Immature natural killer cell (primary cell): ENCODE measurements around the gene RANBP3. TPM values are rescaled to one million over a fixed set of nuclear protein-coding genes. Genes with fewer than 3 reads are reported as not detected.
A peak's percentile ranks its signal among the peaks of the same experiment; 100 is the strongest.

Source experiments
- DNase-seq, 3 donors: peaks; one replicate each; pipeline ENCODE4 v3.0.0; 2022; ENCODE audit warnings: mixed read lengths in 1 of 3
- H3K27ac Mint-ChIP-seq, 6 donors: one replicate each; pipeline ENCODE4 v1.8.0; 2020; ENCODE audit warnings: mixed read lengths in 6 of 6, mild to moderate bottlenecking in 5 of 6, inconsistent platforms in 4 of 6, moderate library complexity in 3 of 6
- H3K27me3 Mint-ChIP-seq, 3 donors: one replicate each; pipeline ENCODE4 v1.8.0; 2020 to 2021; ENCODE audit warnings: low read depth in 3 of 3, mild to moderate bottlenecking in 3 of 3, mixed read lengths in 3 of 3, moderate library complexity in 3 of 3, inconsistent platforms in 1 of 3
- H3K36me3 Mint-ChIP-seq, 3 donors: one replicate each; pipeline ENCODE4 v1.8.0; 2020; ENCODE audit warnings: mixed read lengths in 3 of 3, inconsistent platforms in 2 of 3, mild to moderate bottlenecking in 2 of 3
- H3K4me1 Mint-ChIP-seq, 2 donors: one replicate each; pipeline ENCODE4 v1.8.0; 2020; ENCODE audit warnings: inconsistent platforms in 2 of 2, mild to moderate bottlenecking in 2 of 2, mixed read lengths in 2 of 2, moderate library complexity in 1 of 2
- H3K4me3 Mint-ChIP-seq, 5 donors: one replicate each; pipeline ENCODE4 v1.8.0; 2020; ENCODE audit warnings: mild to moderate bottlenecking in 5 of 5, mixed read lengths in 5 of 5, inconsistent platforms in 3 of 5, moderate library complexity in 3 of 5
- H3K9me3 Mint-ChIP-seq, 6 donors: one replicate each; pipeline ENCODE4 v1.8.0; 2020; ENCODE audit warnings: mild to moderate bottlenecking in 6 of 6, mixed read lengths in 6 of 6, inconsistent platforms in 4 of 6, moderate library complexity in 3 of 6
- polyA plus RNA-seq, 3 donors: library from polyadenylated mRNA; unstranded; fragments of 300-500 nt; fragmentation: Illumina TruSeq; gene quantifications; one replicate each; pipeline ENCODE4 v1.2.3, GENCODE V29; 2021

Gene RANBP3
- polyA plus RNA-seq, 3 donors from 2014 or later: 3.2 to 14.5 (median 4.4) TPM

- no peaks in the 10 kb centered on the region for H3K4me1 Mint-ChIP-seq
- DNase-seq: no peak
- H3K36me3 Mint-ChIP-seq: peaks cover 4 to 31% (median 11%) of the 10 kb centered on the region in 3 donors
- H3K27me3 Mint-ChIP-seq: no peaks in the 10 kb centered on the region
- H3K4me3 Mint-ChIP-seq: no peak overlapping the region
- H3K27ac Mint-ChIP-seq: no peak overlapping the region
- H3K9me3 Mint-ChIP-seq: no peaks in the 10 kb centered on the region
Measured at GRCh38 chr19:5926641-5927440, 51.1 kb downstream of the RANBP3 start.

GRCh38 chr19:5925830-5926427 lies 52.0 kb downstream of the RANBP3 start:
- DNase-seq: no peak
- Mint-ChIP-seq H3K27me3 (no peaks in the 10 kb centered on the region), H3K27ac (no peak overlapping the region), H3K9me3 (no peaks in the 10 kb centered on the region), H3K4me3 (no peak overlapping the region), H3K36me3 (peaks cover 4 to 34% (median 11%) of the 10 kb centered on the region in 3 donors), H3K4me1 (no peaks in the 10 kb centered on the region)

GRCh38 chr19:5923356-5923755 lies 54.6 kb downstream of the RANBP3 start:
- H3K27me3 Mint-ChIP-seq: no peaks in the 10 kb centered on the region
- DNase-seq: no peak
- no peak overlapping the region for H3K4me3 Mint-ChIP-seq
- H3K27ac Mint-ChIP-seq: peak overlapping the region in 1 of 6 donors; percentile 65
- H3K9me3 Mint-ChIP-seq: no peaks in the 10 kb centered on the region
- no peaks in the 10 kb centered on the region for H3K4me1 Mint-ChIP-seq
- H3K36me3 Mint-ChIP-seq: peaks cover 4 to 28% (median 10%) of the 10 kb centered on the region in 3 donors

DNA sequence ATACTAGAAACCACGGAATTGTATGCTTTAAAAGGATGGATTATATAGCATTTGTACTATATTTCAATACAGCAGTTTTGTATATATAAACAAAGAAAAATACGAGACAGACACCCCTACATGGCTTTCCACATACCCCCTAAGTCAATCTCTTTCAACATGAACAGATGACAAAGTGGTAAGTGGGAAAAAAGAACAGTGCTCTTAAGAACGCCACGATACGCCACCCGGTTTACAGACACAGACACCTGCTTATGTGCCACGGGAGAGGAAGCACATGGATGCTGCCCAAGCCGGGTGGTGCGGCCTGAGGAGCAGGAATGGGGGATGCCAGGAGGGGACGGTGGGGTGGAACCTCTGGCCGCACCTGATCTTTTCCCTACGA lies 55.8 kb downstream of the RANBP3 start:
- Mint-ChIP-seq H3K4me1 (no peaks in the 10 kb centered on the region), H3K27me3 (no peaks in the 10 kb centered on the region), H3K27ac (peak overlapping the region in 1 of 6 donors; percentile 64), H3K36me3 (peaks cover 0 to 19% (median 3%) of the 10 kb centered on the region in 3 donors), H3K9me3 (no peaks in the 10 kb centered on the region), H3K4me3 (no peak overlapping the region)
- no peak for DNase-seq

DNA sequence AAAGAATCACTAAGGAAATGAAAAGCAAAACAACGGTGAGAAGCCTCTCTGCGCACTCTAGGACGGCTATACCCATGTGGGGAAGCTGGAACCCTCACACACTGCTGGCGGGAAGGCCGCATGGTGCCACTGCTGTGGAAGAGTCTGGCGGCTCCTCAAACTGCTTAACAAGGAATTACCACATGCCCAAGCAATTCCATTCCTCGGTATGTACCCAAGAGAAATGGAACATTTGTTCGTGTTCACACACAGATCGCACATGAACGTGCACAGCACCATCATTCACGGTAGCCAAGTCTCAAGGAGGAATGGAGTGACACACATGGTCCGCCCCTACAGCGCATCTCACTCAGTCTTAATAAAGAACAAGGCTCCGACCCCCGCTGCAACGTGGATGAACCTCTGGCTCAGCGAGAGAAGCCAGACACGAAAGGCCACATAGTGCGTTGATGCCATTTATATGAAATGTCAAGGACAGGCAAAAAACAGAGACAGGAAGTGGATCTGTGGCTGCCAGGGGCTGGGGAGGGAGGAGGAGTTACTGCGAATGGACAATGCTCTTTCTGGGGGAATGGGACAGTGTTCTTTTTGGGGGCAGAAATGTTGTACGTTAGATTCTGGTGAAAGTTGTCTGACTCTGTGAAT lies 56.3 kb downstream of the RANBP3 start:
- Mint-ChIP-seq H3K9me3 (no peaks in the 10 kb centered on the region), H3K4me1 (no peaks in the 10 kb centered on the region), H3K36me3 (peaks cover 0 to 19% (median 3%) of the 10 kb centered on the region in 3 donors), H3K27ac (peak overlapping the region in 1 of 6 donors; percentile 64), H3K4me3 (no peak overlapping the region), H3K27me3 (no peaks in the 10 kb centered on the region)
- DNase-seq: no peak

DNA sequence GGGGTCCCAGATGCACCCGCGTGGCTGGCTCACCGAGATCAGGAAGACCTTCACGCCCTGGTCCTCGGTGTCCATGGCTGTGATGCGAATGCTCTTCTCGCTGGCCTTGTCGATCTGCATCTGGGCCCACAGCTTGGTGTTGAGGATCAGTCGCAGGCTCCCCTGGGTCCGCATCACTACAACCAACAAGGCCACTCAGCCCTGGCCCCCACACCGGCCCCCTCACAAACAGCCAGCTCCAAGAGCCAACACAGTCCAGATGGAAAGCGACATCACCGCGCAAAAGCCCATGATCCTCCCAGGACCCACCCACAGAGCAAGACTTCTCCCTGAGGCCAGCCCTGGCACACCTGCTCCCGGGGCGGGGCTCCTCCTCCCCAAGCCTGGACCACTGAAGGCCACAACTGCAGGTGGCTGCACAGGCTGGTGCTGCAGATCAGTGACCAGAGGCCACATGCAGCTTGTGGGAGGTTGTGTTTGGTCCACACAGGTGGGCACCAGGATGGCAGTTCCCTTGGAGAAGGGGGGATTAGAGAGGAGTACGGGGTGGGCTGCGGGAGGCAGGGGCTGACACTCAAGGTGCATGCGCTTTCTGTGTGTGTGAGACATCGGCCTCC lies 59.4 kb downstream of the RANBP3 start:
- DNase-seq: no peak
- H3K36me3 Mint-ChIP-seq: peaks cover 0 to 14% (median 0%) of the 10 kb centered on the region in 3 donors
- no peaks in the 10 kb centered on the region for H3K4me1 Mint-ChIP-seq
- H3K9me3 Mint-ChIP-seq: no peaks in the 10 kb centered on the region
- peaks cover 0 to 2% (median 0%) of the 10 kb centered on the region in 3 donors for H3K27me3 Mint-ChIP-seq
- H3K4me3 Mint-ChIP-seq: no peak overlapping the region
- no peak overlapping the region for H3K27ac Mint-ChIP-seq

DNA sequence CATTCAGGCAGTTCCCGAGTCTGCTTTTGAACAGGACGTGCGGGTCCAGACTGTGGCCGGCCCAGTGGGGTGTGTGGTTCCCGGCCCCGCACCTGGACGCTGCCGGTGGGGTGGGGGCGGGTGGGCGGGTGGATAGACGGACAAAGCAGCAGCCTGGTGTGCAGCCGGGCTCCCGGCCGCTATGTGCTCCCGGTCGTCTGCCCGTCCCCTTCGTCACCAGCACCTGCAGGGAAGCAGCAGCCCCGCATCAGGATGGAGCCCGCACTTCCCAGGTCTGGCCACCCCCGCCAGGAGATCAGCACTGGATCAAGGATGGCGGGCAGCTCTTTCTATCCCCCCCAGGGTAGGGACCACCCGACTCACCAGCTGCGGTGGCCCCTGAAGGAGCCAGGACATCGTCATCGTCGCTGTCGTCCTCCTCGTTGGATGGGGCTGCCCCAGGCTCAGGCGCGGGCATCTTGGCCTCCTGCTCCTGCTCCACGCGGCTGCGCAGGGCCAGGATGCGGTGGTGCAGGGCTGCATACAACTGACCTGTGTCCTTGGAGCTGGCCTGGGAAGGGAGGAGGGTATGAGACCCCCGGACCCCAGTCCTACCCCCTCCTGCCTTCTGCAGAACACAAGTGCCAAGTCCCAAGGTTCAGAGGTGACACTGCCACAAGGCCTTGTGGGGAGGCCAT lies 60.4 kb downstream of the RANBP3 start:
- H3K27ac Mint-ChIP-seq: no peak overlapping the region
- no peak for DNase-seq
- H3K27me3 Mint-ChIP-seq: peaks cover 0 to 2% (median 0%) of the 10 kb centered on the region in 3 donors
- no peaks in the 10 kb centered on the region for H3K4me1 Mint-ChIP-seq
- H3K36me3 Mint-ChIP-seq: peaks cover 0 to 10% (median 0%) of the 10 kb centered on the region in 3 donors
- H3K9me3 Mint-ChIP-seq: no peaks in the 10 kb centered on the region
- no peak overlapping the region for H3K4me3 Mint-ChIP-seq

DNA sequence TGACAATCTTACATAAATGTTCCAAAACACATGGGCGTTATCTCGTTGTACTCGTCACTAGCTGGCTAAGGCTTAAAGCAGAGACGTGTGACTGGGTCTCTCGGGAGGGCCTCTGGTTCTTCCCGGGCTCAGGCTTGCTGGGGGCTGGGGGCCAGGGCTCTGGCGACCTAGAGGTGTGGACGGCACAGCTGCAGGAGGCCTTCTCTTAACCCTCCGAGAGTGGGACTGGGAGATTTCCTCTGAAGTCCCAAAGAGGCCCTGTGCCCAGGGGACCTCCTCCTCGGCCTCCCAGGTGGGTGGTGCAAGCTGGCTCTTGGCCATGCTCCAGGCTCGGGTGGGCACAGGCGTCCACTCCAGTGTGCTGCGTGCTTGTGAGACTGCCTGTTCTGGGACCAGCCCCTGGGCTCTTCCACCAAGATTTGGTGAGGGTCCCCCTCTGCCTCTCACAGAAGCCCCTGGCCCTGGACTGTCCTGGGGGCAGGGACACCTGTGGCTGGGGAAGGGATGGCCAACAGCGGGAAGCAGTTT lies 61.7 kb downstream of the RANBP3 start:
- no peak overlapping the region for H3K4me3 Mint-ChIP-seq

DNA sequence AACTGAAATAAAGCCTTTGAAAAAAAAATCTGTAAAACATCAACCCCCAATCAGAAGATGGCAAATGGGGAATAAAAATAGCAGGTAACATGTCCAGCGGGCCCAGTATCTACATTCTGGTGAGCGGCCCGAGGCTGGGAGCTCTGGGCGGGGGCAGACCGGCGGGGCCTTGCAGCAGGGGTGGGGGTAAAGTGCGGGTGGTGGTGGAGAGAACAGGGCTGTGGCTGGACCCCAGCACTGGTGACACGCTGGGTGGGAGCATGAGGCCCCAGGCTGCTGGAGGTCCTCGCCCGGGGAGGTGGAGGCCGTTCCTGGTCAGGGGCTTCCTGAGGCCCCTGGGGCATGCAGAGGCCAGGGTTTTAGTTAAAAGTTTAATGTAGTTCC lies 62.2 kb downstream of the RANBP3 start:
- Mint-ChIP-seq H3K27me3 (peaks cover 0 to 2% (median 0%) of the 10 kb centered on the region in 3 donors), H3K36me3 (no peaks in the 10 kb centered on the region), H3K4me3 (no peak overlapping the region), H3K9me3 (no peaks in the 10 kb centered on the region), H3K4me1 (no peaks in the 10 kb centered on the region), H3K27ac (no peak overlapping the region)
- no peak for DNase-seq

More for the DNA sequence above, 61.7 kb downstream of the RANBP3 start:
- Mint-ChIP-seq H3K27ac (no peak overlapping the region), H3K4me1 (no peaks in the 10 kb centered on the region), H3K9me3 (no peaks in the 10 kb centered on the region), H3K27me3 (peaks cover 0 to 2% (median 0%) of the 10 kb centered on the region in 3 donors), H3K36me3 (no peaks in the 10 kb centered on the region)
- no peak for DNase-seq

- no peak overlapping the region for H3K27ac Mint-ChIP-seq
- no peak overlapping the region for H3K4me3 Mint-ChIP-seq
- H3K9me3 Mint-ChIP-seq: no peaks in the 10 kb centered on the region
- DNase-seq: no peak
- H3K27me3 Mint-ChIP-seq: peaks cover 0 to 2% (median 0%) of the 10 kb centered on the region in 3 donors
- no peaks in the 10 kb centered on the region for H3K36me3 Mint-ChIP-seq
- no peaks in the 10 kb centered on the region for H3K4me1 Mint-ChIP-seq
Measured at GRCh38 chr19:5914946-5915781, 62.8 kb downstream of the RANBP3 start.

DNA sequence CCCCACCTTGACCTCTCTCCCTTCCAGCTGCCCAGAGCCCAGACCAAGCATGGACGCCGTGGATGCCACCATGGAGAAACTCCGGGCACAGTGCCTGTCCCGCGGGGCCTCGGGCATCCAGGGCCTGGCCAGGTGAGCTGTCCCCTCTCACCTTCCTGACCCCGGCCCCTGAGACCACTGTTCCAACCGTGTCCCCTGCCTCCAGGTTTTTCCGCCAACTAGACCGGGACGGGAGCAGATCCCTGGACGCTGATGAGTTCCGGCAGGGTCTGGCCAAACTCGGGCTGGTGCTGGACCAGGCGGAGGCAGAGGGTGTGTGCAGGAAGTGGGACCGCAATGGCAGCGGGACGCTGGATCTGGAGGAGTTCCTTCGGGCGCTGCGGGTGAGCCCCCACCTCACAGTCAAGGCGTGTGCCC lies 63.6 kb downstream of the RANBP3 start:
- Mint-ChIP-seq H3K27ac (no peak overlapping the region), H3K27me3 (peaks cover 0 to 2% (median 0%) of the 10 kb centered on the region in 3 donors), H3K4me1 (no peaks in the 10 kb centered on the region), H3K4me3 (no peak overlapping the region), H3K36me3 (peaks cover 0 to 3% (median 0%) of the 10 kb centered on the region in 3 donors), H3K9me3 (no peaks in the 10 kb centered on the region)
- DNase-seq: no peak

DNA sequence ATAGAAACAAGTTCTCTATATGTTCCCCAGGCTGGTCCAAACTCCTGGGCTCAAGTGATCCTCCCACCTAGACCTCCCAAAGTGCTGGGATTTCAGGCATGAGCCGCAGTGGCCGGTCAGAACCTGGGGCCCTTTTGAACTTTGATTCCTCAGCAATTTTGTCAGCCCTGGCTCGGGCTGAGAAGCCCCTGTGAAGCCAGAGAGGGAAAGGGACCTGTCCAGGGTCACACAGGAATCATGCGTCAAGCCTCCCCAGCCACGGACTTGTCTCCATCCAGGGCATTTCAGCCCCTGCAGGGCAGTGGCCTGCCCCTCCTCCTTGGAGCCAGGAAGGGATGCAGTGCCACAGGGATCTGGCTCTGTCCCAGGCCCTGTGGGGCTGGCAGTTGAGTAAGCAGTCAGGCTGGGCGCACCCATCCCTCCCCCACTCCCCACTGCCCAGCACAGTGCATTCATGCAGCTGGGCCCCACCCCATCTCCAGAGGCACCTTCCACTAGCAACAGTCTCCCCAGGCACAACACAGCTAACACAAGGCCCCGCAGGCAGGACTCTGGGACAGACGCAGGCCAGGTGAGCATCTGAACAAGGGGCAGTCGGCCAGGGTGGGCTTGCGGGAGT lies 64.1 kb downstream of the RANBP3 start, which contains the start of gene CAPS:
CAPS (plus strand) TSS at position 516 of the 619 bp plus-strand sequence. CDS start 153 bp downstream, outside the sequence.
- DNase-seq: no peak
- peaks cover 0 to 3% (median 0%) of the 10 kb centered on the region in 3 donors for H3K36me3 Mint-ChIP-seq
- H3K27me3 Mint-ChIP-seq: peaks cover 0 to 2% (median 0%) of the 10 kb centered on the region in 3 donors
- H3K4me1 Mint-ChIP-seq: peaks cover 0 to 1% of the 10 kb centered on the region in 2 donors
- no peak within 1 kb of the TSS for H3K4me3 Mint-ChIP-seq
- no peaks in the 10 kb centered on the region for H3K9me3 Mint-ChIP-seq
- no peak within 1 kb of the TSS for H3K27ac Mint-ChIP-seq
